Kidney epithelial cell (primary cell): ENCODE data around the gene FANCD2. TPM values are rescaled to one million over a fixed set of nuclear protein-coding genes. Genes with fewer than 3 reads are reported as not detected.
"Not testable (repeated sequence)": the region's sequence is repeated elsewhere in the genome, so short reads cannot be mapped to it uniquely, and the experiment has no call there.

ENCODE experiments used
- DNase-seq: peaks from one replicate; pipeline ENCODE4 v3.0.0-alpha.2; 2010; ENCODE audit warnings: low read depth
- H3K27me3 ChIP-seq: 2 replicates; pipeline ENCODE4 v1.6.0; 2011; ENCODE audit warnings: low read length; ENCODE audit not compliant: control insufficient read depth, insufficient read depth
- H3K36me3 ChIP-seq: 2 replicates; pipeline ENCODE4 v1.5.1; 2011; ENCODE audit warnings: low read length; ENCODE audit not compliant: control insufficient read depth, insufficient read depth
- H3K4me3 ChIP-seq: 2 replicates; pipeline ENCODE4 v1.5.1; 2011; ENCODE audit warnings: low read depth, mild to moderate bottlenecking, control low read depth, low read length
- total RNA-seq: library from RNA; depleted of rRNA; stranded (reverse); fragments of >200 nt; gene quantifications from 2 replicates; pipeline ENCODE4 v1.2.3, GENCODE V29; 2015
- TF ChIP-seq, protein P1 (sequence below): IDR thresholded peaks from 2 replicates; pipeline ENCODE4 v1.5.1; 2011; ENCODE audit warnings: mild to moderate bottlenecking, moderate library complexity, low read length, control low read depth, inconsistent platforms; ENCODE audit not compliant: insufficient read depth, poor library complexity, severe bottlenecking

Gene FANCD2
- total RNA-seq, 1 donor from 2014 or later, result 18.6 TPM

DNA sequence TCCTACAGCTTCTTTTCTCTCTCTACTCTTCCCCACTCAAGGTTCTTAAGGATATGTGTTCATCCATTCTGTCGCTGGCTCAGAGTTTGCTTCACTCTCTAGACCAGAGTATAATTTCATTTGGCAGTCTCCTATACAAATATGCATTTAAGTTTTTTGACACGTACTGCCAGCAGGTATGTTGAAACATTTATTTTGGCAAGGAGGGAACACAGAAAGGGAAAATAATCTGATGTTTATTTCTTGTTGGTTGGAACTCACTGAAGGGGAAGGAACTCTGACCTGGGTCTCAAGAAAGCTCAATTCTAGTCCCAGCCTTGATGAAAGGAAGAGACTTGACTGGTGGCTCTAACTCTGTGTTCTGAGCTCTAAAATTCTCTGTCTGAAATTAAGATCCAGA, 21.6 kb downstream of the FANCD2 start:
- H3K4me3 ChIP-seq, result no peak overlapping the region
- no peaks in the 10 kb centered on the region for H3K27me3 ChIP-seq
- H3K36me3 ChIP-seq, result no peaks in the 10 kb centered on the region
- TF ChIP-seq, protein P1, sequence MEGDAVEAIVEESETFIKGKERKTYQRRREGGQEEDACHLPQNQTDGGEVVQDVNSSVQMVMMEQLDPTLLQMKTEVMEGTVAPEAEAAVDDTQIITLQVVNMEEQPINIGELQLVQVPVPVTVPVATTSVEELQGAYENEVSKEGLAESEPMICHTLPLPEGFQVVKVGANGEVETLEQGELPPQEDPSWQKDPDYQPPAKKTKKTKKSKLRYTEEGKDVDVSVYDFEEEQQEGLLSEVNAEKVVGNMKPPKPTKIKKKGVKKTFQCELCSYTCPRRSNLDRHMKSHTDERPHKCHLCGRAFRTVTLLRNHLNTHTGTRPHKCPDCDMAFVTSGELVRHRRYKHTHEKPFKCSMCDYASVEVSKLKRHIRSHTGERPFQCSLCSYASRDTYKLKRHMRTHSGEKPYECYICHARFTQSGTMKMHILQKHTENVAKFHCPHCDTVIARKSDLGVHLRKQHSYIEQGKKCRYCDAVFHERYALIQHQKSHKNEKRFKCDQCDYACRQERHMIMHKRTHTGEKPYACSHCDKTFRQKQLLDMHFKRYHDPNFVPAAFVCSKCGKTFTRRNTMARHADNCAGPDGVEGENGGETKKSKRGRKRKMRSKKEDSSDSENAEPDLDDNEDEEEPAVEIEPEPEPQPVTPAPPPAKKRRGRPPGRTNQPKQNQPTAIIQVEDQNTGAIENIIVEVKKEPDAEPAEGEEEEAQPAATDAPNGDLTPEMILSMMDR, result no peak
- DNase-seq, result no peak

DNA sequence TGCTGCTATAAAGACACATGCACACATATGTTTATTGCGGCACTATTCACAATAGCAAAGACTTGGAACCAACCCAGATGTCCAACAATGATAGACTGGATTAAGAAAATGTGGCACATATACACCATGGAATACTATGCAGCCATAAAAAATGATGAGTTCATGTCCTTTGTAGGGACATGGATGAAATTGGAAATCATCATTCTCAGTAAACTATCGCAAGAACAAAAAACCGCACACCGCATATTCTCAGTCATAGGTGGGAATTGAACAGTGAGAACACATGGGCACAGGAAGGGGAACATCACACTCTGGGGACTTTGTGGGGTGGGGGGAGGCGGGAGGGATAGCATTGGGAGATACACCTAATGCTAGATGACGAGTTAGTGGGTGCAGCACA, 26.8 kb downstream of the FANCD2 start:
- not testable (repeated sequence) for H3K4me3 ChIP-seq, H3K27me3 ChIP-seq, DNase-seq, H3K36me3 ChIP-seq

DNA sequence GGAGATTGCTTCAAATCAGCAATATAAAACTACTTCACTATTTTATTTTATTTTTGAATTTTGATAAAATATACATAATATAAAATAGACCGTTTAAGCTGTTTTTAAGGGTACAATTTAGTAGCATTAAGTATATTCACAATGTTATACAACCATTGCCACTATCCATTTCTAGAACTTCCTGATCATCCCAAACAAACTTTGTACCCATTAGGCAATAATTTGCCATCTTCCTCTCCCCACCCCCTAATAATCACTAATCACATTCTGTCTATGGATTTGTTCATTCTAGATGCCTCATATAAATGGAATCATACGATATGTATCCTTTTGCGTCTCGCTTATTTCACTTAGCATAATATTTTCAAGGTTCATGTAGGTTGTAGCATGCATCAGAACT, 28.9 kb downstream of the FANCD2 start:
- TF ChIP-seq, protein P1, result no peak
- no peak for DNase-seq
- no peaks in the 10 kb centered on the region for H3K27me3 ChIP-seq
- H3K4me3 ChIP-seq, result no peak overlapping the region
- no peaks in the 10 kb centered on the region for H3K36me3 ChIP-seq

DNA sequence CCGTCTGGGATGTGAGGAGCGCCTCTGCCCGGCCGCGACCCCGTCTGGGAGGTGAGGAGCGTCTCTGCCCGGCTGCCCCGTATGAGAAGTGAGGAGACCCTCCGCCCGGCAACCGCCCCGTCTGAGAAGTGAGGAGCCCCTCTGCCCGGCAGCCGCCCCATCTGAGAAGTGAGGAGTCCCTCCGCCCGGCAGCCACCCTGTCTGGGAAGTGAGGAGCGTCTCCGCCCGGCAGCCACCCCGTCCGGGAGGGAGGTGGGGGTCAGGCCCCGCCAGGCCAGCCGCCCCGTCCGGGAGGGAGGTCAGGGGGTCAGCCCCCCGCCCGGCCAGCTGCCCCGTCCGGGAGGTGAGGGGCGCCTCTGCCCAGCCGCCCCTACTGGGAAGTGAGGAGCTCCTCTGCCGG, 43.8 kb downstream of the FANCD2 start:
- not testable (repeated sequence) for H3K36me3 ChIP-seq, DNase-seq, H3K4me3 ChIP-seq, H3K27me3 ChIP-seq

DNA sequence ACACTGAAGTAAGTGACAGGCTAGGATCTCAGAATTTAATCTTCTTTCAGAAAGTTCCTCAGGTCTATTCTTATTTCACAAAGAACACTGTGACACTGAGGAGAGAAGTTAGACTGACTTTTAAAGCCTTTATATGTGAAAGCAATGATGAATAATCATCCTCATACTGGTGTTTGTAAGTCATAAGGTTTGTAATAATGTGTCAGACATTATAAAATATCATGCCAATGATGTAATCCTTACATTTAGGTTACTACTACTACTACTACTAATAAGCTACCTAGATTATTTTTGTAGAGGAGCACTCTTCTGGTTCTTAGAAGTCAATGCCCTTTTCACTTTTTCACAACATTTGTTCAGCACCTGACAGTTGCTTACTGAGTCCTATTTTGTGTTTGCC, 48.4 kb downstream of the FANCD2 start:
- TF ChIP-seq, protein P1, result no peak
- no peaks in the 10 kb centered on the region for H3K27me3 ChIP-seq
- no peak overlapping the region for H3K4me3 ChIP-seq
- no peaks in the 10 kb centered on the region for H3K36me3 ChIP-seq
- no peak for DNase-seq

DNA sequence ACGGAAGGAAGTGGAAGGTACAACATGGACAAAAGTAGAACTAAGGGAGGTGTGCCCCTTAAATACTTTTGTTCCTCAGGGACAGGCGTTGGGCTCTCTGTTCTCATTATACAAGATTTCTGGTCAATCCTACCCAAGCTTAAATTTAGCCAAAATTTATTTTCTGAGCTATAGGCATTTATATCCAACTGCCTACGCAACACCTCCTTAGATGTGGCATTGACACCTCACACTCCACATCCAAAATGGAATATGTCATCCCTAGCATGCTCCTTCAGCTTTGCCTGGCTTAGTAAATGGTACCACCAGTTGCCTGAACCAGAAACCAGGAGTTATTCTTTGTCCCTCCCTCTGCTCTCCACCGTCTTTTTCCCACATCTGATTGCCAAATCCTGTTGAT, 55.6 kb downstream of the FANCD2 start:
- Histone ChIP-seq H3K4me3 (no peak overlapping the region), H3K36me3 (no peaks in the 10 kb centered on the region), H3K27me3 (no peaks in the 10 kb centered on the region)
- TF ChIP-seq, protein P1, result no peak
- DNase-seq, result no peak

DNA sequence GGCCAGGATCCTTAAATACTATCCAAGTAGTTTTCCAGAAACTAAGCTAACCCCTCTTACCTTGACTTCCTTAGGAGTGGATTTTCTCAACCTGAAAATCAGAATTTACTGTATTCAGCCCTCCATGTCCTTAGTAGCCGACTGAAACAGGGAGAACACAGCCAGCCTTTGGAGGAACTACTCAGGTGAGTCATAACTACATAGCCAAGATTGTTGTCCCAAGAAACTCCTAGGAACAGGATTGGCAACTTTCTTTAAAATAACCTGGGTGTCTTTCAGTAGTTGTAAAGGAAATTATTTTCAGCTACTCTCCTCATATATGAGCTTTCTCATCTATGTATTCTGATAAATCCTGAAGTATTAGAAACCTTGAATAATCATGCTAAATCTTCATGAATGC, 59.5 kb downstream of the FANCD2 start:
- Histone ChIP-seq H3K27me3 (no peaks in the 10 kb centered on the region), H3K4me3 (no peak overlapping the region), H3K36me3 (no peaks in the 10 kb centered on the region)
- DNase-seq, result peak; percentile 4
- TF ChIP-seq, protein P1, result no peak
